ENCODE results near the gene DROSHA.
A peak's percentile ranks its signal among the peaks of the same experiment; 100 is the strongest.
"Not testable (repeated sequence)": the region's sequence is repeated elsewhere in the genome, so short reads cannot be mapped to it uniquely, and the experiment has no call there.

Gene DROSHA

DNA sequence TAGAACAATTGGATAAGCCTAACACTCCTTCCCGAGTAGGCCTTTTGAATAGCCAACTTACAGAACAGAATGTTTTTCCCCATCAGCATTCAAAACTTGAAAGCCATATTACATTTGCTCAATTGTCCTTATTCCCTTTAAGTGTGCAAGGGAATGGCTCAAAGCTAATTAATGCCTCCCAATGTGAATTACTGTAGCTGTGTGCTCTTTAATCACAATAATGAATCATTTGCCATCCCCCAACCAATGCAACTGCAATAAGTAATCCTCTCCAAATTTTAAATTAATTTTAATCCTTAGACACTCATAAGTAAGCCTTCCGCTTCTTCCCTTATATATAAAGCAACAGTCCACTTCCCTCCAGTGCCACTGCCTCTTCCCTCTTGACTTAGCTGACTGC, 115.9 kb downstream of the DROSHA start:
- DNase-seq, result no peak

DNA sequence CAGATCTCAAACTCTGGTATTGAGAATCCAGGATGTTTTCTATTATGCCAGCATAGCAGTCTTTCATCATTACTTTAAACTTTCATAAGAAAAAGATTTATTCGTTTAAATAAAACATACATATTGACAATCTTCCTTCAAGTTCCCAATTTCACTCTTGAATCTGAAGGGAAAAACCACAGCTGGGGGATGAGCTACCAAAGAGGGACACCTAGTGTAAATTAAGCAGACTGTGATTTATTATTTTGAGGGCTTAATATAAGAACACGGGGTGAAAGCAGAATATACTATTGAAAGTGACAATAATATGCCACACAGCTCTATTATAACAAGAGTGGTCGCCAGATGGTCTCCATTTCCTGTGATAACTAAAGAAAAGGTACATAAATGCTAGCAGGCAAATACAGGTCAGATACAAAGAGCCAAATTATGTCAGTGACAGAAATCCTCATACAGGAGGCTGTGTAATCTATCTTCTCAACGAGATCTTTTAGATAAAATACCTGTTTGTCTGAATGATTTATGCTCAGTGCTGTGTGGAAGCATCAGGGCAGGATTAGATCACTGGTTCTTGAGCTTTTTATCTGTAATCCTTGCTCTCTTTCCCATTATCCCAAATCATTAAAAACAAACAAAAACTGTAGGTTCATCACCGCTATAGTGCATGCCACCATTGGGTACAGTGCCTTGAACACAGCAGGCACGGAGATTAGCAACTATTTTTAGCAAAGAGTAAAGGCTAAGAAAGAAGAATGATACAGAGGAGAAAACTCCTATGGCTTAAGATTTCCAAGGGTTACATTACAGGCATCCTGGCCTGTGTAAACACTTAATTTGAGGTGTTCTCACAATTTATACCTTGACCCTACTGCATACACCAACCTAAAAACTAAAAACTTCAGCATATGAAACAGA, 116.6 kb downstream of the DROSHA start:
- DNase-seq, result no peak

DNA sequence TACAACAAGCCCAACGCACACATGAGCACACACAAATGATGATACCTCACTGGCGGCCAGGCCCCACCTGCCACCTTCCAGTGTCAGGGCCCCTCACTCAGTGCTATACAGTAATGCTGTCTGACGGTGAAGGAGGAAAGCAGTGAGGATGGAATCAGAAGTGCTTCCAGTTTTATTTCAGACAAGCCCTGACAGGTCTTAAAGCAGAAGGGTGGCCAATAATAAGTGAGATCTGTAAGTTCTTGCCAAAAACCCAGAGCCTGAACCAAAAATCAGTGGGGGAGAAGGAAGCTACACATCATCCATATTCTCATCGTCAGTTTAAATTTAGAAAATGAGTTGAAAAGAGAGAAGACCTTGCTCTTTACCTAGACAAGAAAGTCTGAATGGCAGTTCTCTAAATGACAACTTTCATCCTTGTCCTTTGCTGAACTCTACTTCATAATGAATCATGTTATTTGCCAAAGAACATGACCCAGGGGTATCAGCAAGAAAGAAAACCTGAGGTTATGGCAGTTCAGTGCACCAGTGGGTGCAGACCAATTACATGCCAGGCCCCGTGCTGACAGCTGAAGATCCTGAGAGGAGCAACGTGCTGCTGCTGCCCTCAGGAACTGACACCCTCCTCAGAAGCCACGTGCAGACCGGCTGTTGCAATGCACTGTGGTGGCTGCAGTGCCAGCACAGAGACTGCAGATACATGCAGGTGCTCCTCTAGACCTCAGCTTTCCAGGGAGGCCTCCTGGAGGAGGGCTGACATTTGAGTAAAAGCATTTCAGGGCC, 118.7 kb downstream of the DROSHA start:
- peak in 5 of 56 donors; percentile 1 to 22 (median 2) for DNase-seq

DNA sequence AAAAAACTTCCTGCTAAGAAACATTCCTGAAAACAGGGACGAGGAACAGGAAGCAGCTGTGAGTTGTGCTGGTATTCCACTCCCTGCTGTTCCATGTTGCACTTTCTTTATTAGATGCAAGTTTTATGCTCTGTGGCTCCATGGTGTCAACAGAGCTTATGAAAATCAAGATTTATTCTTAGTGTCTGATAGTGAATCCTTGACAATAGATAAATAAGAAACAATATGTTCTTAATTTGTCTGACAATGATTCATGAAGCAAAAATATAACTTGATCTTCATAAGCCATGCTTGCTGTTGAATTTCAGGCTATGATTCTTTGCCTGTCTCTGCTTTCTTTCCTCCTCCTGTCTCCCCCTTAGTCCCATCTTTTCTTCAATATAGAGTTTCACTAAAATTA, 119.6 kb downstream of the DROSHA start:
- no peak for DNase-seq

DNA sequence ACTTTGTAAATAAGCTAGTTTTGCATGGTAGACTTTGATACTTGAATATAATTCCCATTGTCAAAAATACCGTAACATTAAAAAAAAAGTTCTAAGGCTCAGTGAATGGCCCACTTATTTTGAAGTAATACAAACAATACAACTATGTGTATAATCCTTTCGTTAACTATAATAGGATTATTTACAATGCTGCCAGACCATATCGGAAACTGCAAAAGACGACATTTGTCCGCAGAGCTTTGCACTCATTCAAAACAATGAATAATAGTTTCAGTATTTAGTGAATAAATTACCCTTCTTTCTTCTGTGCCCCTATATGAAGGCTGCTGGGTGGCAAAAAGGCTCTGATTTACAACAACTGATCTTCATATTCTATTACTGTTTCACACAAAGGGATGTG, 121.8 kb downstream of the DROSHA start:
- peak in 1 of 56 donors; percentile 1 for DNase-seq

DNA sequence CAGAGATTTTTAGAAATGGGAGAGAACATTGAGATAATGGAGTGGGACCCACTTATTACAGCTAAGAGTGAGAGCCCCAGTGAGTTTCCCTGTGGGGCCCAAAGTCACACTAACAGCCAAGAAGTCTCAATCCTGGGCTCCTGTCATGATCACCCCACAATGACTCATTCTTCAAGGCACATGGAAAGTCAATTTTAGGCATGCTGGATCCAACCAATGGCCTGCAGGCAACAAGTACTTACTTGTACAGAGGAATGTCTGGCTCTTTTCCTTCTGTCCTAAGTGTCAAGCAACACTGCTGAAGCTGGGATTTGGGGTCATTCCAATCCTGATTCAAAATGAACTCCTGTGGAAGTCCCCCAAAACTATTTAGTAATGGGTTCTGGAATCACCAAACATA, 123.1 kb downstream of the DROSHA start:
- DNase-seq, result peak in 1 of 56 donors; percentile 11

DNA sequence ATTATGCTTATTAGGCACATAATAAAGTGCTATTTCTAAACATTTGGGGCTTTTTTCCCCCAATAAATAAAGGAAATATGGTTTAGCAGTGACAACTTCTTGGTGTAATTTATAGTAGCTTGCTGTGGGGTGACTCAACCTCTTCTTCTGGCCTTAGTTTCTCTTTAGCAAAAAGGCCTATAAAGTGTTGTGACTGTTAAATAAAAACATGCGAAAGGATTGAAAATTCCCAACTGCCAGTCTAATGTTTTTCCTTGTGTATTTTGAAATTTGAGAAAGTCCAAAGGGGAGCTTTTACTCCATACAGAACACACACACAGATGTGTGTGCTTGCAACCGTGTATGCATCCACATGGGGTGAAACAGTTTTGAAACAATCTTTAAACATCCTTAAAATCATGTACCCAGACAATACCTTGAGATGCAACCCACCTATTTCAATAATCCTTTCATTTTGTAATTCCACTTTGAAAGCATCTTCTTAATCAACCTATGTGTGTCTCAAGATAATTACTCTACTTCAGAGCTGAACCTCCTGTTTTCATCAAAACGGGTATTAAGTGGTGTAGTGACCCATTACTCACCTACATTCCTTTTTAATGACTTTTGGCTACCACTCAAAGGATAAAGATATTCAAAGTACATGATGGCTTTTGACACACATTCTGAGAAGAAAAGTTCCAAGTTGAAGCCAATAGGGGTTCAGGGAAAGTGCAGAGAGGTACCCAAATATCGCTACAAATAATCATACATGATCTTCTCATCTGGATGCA, 123.8 kb downstream of the DROSHA start:
- no peak for DNase-seq

DNA sequence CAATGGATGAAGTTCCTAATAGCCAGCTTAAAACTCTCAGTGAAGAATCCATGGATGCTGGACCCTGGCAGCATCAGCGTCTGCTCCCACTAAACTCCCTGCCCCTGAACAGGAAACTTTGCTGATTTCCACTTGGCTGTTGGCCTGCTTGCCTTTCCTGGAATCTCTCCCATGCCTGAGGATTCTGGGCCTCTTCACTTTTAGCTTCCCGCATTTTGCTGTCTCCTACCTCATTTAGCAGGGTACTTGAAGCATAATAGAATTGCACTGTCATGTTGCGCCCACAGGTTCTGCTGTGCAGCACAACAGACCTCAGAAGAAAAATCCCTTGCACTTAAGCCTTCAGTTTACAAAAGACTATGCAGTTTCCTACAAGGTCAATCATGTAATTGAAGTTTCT, 127.6 kb downstream of the DROSHA start:
- peak in 7 of 56 donors; percentile 2 to 30 (median 17) for DNase-seq

DNA sequence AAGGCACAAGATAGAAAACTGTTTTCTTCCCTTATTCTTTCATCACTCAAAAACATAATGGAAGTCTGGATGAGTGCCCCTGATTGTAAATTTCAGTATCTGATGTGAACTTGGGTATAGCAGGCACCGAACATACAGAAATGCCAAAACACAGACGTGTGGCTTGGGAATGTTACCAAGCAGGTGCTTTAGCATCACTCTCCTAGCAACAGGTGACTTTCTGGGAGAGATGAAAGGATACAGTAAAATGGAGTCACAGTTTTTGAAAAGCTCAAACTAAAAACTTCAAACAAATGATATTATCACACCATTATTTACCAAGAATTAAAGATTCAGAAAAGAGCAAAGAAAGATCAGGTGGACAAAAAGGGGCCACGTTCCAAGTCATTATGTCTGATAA, 130.2 kb downstream of the DROSHA start:
- no peak for DNase-seq

DNA sequence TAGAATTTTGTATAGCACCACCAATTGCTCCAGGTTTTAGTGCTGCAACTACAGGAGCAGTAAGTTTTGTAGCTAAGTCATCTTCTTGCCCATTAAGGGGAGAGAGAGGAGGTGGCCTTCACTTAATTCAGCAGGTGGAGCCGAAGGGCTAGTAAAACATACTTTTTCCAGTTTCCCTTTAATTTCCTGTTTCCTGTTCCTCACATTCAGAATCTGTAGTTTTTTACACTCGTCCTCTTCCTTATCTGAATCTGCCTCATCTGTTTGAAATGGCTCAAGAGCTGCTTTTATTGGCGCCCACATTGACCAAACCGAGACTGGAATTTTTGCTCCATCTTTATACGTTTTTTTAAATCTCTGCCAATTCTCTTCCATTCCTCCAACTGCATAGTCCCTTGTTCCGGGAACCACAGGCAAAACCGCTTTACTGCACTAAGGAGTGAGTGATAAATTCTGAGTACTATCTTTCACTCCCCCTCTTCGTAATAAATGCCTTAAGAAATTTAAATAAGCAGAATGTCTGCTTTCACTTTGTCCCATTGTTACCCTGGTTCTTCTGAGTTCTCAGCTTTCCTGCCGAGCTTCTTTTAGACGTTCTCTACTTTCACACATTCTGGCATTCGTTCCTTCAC, 133.9 kb downstream of the DROSHA start:
- DNase-seq, result no peak

DNA sequence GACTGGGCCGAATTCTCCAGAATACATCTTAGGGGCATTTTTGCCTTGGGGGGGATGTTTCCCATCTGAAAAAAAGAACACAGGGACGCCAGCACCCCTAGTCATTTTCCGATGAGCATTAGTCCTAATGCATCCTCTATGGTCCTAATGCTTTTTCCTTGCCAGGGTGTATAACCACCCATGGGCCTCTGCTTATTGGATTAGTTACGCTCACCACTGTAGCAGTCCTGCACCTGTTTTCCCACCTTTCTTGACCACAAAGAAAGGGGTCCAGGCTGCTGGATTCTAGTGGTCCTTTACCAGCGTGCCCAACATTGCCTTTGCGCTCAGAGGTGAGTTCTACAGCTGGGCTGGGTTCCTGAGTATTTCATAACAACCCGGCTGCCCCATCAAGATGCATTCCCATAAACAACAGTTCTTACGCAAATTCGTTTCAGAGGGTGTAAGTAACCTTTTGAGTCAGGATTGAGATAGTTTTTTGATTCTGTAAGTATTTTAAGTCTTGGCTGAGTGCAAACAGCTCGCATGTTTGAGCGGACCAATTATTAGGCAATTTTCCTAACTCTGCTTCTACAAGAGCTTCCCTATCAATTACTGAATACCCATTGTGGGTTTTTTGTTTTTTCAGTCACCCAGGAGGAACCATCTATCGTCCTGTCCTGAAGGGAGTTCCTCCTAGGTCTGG, 135.1 kb downstream of the DROSHA start:
- no peak for DNase-seq

DNA sequence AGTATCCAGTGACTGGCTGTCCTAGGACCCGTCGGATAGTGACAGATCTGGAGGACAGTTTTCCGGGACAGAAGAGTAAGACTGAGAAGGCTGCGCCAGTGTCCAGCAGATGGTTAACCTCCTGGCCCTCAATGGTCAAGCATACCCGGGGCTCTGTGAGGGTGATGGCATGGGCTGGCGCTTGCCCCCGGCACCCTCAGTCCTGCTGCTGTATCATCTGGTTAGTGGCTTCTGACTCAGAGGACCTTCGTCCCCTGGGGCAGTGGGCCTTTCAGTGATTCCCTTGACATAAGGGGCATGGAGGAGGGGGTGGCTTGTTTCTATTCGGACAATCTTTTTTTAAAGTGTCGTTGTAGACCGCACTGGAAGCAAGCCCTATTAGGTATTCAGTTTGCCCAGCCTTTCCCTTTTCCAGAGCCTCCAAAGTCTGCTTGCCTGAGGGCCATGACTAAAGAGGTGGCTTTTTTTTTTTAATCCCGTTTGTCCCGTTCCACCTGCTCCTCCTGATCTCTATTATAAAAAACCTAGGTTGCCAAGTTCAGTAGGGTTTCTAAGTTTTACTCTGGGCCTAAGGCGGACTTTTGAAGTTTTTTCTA, 136.3 kb downstream of the DROSHA start:
- not testable (repeated sequence) for DNase-seq

DNA sequence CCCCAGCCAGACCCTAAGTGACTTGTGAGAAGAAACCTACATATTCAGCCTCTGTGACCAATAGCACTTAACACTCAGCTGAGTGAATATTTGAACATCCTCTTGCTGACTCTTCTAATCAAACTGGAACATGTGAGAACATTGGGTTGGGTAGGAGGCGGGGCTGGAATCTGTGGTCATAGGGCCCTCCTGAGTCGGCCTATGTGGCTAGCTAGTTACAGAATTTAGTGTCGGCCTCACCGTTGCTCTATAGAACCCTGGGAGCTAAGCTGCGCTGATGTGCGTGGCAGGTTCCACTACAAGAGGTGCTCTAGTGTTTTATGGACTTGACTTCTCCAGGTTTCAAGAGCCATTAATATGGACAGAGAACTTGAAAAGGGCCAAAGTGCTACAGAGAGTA, 138.8 kb downstream of the DROSHA start:
- no peak for DNase-seq

DNA sequence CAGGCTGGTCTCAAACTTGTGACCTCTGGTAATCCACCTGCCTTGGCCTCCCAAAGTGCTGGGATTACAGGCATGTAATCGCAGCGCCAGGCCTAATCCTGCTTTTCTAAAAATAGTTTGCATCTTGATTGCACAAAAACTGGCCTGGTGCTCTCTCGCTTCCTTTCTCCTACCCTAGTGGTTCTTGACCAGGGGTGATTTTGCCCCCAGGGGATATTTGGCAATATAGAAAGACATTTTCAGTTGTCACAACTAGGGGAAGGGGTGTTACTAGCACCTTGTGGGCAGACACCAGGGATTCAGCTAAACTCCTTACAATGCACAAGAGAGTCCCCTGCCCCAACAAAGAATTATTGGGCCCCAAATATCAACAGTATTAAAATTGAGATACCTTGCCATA, 139.8 kb downstream of the DROSHA start:
- no peak for DNase-seq

DNA sequence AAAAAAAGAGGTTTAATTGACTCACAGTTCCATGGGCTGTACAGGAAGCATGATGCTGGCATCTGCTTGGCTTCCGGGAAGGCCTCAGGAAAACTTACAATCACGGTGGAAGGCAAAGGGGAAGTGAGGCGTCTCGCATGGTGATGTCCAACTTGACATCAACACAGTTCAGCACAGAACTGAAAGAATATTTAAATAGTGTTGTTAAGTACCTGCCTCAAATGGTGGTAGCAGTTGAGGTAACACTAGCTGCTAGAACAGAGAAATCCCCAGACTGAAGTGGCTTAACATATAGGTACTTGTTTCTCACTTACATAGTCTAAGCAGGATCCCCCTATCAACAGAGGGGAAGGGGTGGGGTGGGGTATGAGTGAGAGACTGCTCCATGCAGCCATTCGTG, 141.6 kb downstream of the DROSHA start:
- no peak for DNase-seq

DNA sequence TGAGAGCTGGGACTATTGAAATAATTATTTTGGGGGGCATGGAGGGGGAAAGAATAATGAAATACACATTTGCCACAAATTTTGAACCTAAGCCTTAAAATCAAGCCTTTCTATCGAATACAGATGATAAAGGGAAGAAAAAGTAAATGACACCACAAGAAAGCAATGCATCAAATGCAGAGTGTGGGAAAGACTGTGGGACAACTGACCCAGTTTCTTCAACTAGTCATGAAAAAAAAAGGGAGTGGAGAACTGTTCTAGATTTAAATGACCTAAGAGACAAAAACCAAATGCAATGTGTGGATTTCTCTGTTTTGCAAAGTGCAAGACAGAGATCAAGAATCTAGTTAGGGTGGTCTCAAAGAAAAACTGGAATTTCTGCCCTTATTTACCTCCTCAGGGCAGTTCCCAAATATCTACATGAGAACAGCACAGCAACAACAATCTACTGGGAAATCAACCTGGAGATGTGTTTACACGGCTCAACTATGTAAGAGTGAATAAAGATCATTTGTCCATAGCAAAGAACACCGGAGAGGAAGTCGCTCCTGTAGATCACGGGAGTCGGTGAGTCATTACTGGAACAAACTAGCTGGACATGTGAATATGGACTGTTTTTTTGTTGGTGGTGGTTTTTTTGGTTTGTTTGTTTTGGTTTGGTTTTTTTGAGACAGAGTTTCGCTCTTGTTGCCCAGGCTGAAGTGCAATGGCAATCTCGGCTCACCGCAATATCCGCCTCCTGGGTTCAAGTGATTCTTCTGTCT, 145.9 kb downstream of the DROSHA start:
- no peak for DNase-seq

DNA sequence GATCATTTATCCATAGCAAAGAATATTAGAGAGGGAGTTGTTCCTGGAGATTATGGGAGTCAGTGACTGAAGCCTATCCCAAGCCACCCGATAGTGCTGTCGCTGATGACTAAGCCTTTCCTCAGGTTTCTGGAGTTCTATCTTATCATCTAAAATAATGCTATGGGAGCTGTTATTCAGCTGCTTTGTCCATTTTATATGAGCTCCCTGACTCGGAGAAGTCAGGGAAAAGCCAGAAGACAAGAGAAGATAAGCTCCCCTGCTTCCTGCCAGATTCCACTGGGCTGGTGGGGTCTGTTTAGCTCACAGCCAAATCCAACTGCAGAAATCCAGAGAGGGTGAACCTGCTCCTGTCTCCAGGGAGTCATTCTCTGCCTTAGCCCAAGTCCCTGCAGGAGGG, 148.2 kb downstream of the DROSHA start:
- no peak for DNase-seq

DNA sequence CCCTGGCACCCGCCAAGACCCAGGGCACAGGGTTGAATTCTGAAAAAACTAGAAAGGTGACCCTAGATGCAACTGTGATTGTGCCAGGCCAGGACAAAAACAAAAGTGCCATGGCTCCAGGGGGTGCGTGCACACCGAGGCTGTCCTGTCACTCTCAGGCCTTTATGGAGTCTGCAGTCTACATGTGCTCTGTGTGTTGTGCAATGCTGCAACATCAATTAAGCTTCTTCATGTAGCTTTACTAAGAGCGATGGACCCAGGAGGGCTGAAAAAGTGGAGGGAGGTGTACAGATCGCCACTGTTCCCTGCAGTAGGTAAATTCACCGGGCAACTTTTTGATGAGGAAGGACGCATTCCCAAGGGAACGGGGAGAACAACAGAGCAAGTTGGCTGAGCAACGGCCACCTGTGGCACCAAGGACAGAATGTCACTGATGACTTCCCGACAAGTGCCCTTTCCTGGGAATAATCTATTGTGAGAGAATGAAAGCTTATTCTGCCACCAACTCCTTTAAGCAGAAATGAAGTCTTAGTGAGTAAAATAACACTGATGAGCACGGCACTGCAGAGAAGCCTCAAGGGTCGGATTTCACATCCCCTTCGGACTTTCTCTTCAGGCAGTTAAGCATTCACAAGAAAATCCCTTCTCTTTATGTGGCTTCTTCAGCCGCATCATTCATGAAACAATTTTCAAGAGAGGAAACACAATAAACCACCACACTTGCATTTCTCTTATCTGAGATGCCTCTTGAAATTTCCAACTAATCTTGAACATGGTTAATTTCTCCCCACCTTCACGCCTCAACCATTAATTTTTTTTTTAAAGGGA, 149.6 kb downstream of the DROSHA start:
- no peak for DNase-seq

DNA sequence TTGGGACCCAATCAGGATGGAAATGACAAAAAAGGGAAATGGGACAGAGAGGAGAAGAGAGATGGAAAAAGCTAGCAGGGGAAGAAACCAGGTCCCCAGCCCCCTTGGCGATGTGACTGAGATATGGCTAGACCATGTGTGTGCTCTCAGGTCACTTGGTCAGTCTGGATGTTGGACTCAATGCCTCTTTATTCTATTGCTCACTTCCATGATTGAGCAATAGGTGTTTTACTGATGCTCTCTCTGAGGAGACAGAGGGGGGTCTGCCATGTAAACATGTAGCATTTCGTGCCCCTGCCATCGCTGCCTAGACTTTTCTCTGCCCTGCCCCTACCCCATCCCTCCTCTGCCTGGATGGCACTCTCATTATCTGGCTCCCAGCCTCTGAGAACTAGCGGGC, 150.6 kb downstream of the DROSHA start:
- DNase-seq, result no peak
